ENCODE results near the gene CALHM3.

CALHM3 gene

GRCh38 chr10:103429647-103430046 lies 49.4 kb downstream of the CALHM3 start:
- no peak for DNase-seq
- Mint-ChIP-seq H3K4me3 (no peak overlapping the region), H3K27ac (no peak overlapping the region), H3K9me3 (no peaks in the 10 kb centered on the region), H3K4me1 (no peaks in the 10 kb centered on the region), H3K36me3 (ENCODE audit: low read depth) (peaks cover 66% of the 10 kb centered on the region), H3K27me3 (ENCODE audit: low read depth, poor library complexity) (peaks cover 3% of the 10 kb centered on the region)
- TF ChIP-seq, protein P1, sequence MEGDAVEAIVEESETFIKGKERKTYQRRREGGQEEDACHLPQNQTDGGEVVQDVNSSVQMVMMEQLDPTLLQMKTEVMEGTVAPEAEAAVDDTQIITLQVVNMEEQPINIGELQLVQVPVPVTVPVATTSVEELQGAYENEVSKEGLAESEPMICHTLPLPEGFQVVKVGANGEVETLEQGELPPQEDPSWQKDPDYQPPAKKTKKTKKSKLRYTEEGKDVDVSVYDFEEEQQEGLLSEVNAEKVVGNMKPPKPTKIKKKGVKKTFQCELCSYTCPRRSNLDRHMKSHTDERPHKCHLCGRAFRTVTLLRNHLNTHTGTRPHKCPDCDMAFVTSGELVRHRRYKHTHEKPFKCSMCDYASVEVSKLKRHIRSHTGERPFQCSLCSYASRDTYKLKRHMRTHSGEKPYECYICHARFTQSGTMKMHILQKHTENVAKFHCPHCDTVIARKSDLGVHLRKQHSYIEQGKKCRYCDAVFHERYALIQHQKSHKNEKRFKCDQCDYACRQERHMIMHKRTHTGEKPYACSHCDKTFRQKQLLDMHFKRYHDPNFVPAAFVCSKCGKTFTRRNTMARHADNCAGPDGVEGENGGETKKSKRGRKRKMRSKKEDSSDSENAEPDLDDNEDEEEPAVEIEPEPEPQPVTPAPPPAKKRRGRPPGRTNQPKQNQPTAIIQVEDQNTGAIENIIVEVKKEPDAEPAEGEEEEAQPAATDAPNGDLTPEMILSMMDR (IDR thresholded peaks at IDR 0.05): no peak

GRCh38 chr10:103428989-103429643 lies 49.9 kb downstream of the CALHM3 start:
- H3K9me3 Mint-ChIP-seq: no peaks in the 10 kb centered on the region
- no peaks in the 10 kb centered on the region for H3K4me1 Mint-ChIP-seq
- peaks cover 69% of the 10 kb centered on the region for H3K36me3 Mint-ChIP-seq (ENCODE audit: low read depth)
- H3K27ac Mint-ChIP-seq: peak overlapping the region; percentile 46
- H3K4me3 Mint-ChIP-seq: no peak overlapping the region
- DNase-seq: no peak
- TF ChIP-seq, protein P1 (IDR thresholded peaks at IDR 0.05): no peak
- H3K27me3 Mint-ChIP-seq (ENCODE audit: low read depth, poor library complexity): peaks cover 3% of the 10 kb centered on the region

GRCh38 chr10:103427866-103428265 lies 51.2 kb downstream of the CALHM3 start:
- Mint-ChIP-seq H3K27ac (peak overlapping the region; percentile 82), H3K9me3 (no peaks in the 10 kb centered on the region), H3K27me3 (ENCODE audit: low read depth, poor library complexity) (peaks cover 3% of the 10 kb centered on the region), H3K36me3 (ENCODE audit: low read depth) (peaks cover 74% of the 10 kb centered on the region), H3K4me3 (no peak overlapping the region), H3K4me1 (no peaks in the 10 kb centered on the region)
- DNase-seq: no peak
- TF ChIP-seq, protein P1 (IDR thresholded peaks at IDR 0.05): no peak

DNA sequence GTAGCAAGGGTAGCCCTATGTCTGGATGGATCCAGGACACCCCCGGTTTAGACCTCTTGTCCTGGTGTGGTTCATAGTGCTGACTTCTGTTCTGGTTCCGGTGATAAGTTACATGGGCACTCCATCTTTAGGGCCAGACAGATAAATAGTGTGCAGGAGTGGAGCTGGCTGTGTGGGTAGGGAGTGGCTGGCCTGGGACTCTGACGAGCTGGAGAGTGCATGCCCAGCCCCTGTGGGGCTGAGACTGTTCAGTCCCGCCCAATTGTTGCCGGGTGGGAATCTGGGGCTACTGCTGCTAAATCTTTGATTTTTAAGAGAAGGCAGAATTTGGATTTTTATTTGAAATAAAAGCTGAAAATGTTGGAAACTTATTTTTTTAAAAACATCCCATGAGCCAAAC lies 55.3 kb downstream of the CALHM3 start:
- no peak for DNase-seq
- Mint-ChIP-seq H3K27ac (peak overlapping the region; percentile 24), H3K4me1 (no peaks in the 10 kb centered on the region), H3K9me3 (no peaks in the 10 kb centered on the region), H3K27me3 (ENCODE audit: low read depth, poor library complexity) (peaks cover 3% of the 10 kb centered on the region), H3K4me3 (no peak overlapping the region), H3K36me3 (ENCODE audit: low read depth) (peaks cover 81% of the 10 kb centered on the region)
- TF ChIP-seq, protein P1 (IDR thresholded peaks at IDR 0.05): no peak
